Liver (tissue), 9 donors: Measurements from ENCODE around the gene GPHN. TPM values are rescaled to one million over a fixed set of nuclear protein-coding genes. Genes with fewer than 3 reads are reported as not detected.

ENCODE experiments used
- DNase-seq: peaks from one replicate; pipeline ENCODE4 v3.0.0-alpha.2; 2017; ENCODE audit warnings: low spot score
- H3K27ac ChIP-seq, 2 donors: one replicate each; pipeline ENCODE4 v1.7.0; 2013; ENCODE audit warnings: inconsistent platforms in 2 of 2, low read length in 2 of 2, control low read depth in 1 of 2, low read depth in 1 of 2, mild to moderate bottlenecking in 1 of 2
- H3K27me3 ChIP-seq, 4 donors: one replicate each; pipeline versions ENCODE4 v1.6.1 to v1.7.0; 2013; ENCODE audit warnings: low read length in 3 of 4, inconsistent platforms in 1 of 4, mild to moderate bottlenecking in 1 of 4, moderate library complexity in 1 of 4; ENCODE audit not compliant: control insufficient read depth in 4 of 4, insufficient read depth in 4 of 4
- H3K36me3 ChIP-seq, 4 donors: one replicate each; pipeline versions ENCODE4 v1.6.1 to v1.7.0; 2013; ENCODE audit warnings: low read length in 3 of 4, mild to moderate bottlenecking in 3 of 4, low read depth in 1 of 4, moderate library complexity in 1 of 4; ENCODE audit not compliant: control insufficient read depth in 4 of 4, insufficient read depth in 3 of 4
- H3K4me1 ChIP-seq, 4 donors: one replicate each; pipeline versions ENCODE4 v1.6.1 to v1.7.0; 2013; ENCODE audit warnings: low read length in 3 of 4, mild to moderate bottlenecking in 3 of 4, moderate library complexity in 1 of 4; ENCODE audit not compliant: control insufficient read depth in 4 of 4, insufficient read depth in 4 of 4
- H3K4me3 ChIP-seq, 3 donors: one replicate each; pipeline versions ENCODE4 v1.6.1 to v1.7.0; 2013; ENCODE audit warnings: low read length in 3 of 3, control low read depth in 1 of 3, low read depth in 1 of 3, mild to moderate bottlenecking in 1 of 3
- H3K9ac ChIP-seq, 2 donors: one replicate each; pipeline ENCODE4 v1.7.0; 2013; ENCODE audit warnings: low read length in 2 of 2, mild to moderate bottlenecking in 2 of 2, moderate library complexity in 2 of 2, control low read depth in 1 of 2, low read depth in 1 of 2
- H3K9me3 ChIP-seq, 4 donors: one replicate each; pipeline versions ENCODE4 v1.6.1 to v1.7.0; 2013; ENCODE audit warnings: low read length in 3 of 4; ENCODE audit not compliant: control insufficient read depth in 4 of 4
- EGR1 ChIP-seq, 2 donors: IDR thresholded peaks; 2 replicates each; pipeline ENCODE4 v1.6.1; 2016 to 2018; ENCODE audit warnings: antibody characterized with exemption in 2 of 2, low read depth in 2 of 2
- FOXA1 ChIP-seq: IDR thresholded peaks from 2 replicates; pipeline ENCODE4 v1.6.1; 2016; ENCODE audit warnings: antibody characterized with exemption
- FOXA2 ChIP-seq: IDR thresholded peaks from 2 replicates; pipeline ENCODE4 v1.6.1; 2016; ENCODE audit warnings: antibody characterized with exemption
- GABPA ChIP-seq, 2 donors: IDR thresholded peaks in 1 of 2; conservative IDR thresholded peaks in 1 of 2; 2 replicates each; pipeline ENCODE4 v1.6.1; 2016; ENCODE audit warnings: antibody characterized with exemption in 2 of 2, mild to moderate bottlenecking in 1 of 2, moderate library complexity in 1 of 2
- HNF4A ChIP-seq, 2 donors: conservative IDR thresholded peaks; 2 replicates each; pipeline ENCODE4 v1.6.1; 2016; ENCODE audit warnings: antibody characterized with exemption in 2 of 2, mild to moderate bottlenecking in 2 of 2
- HNF4G ChIP-seq: IDR thresholded peaks from 2 replicates; pipeline ENCODE4 v1.6.1; 2016; ENCODE audit warnings: antibody characterized with exemption
- JUND ChIP-seq, 2 donors: IDR thresholded peaks; 2 replicates each; pipeline ENCODE4 v1.6.1; 2016; ENCODE audit warnings: antibody characterized with exemption in 2 of 2
- NR2F2 ChIP-seq: IDR thresholded peaks from 2 replicates; pipeline ENCODE4 v1.6.1; 2016; ENCODE audit warnings: antibody characterized with exemption
- RAD21 ChIP-seq, 2 donors: IDR thresholded peaks; 2 replicates each; pipeline ENCODE4 v1.6.1; 2016; ENCODE audit warnings: antibody characterized with exemption in 2 of 2, mild to moderate bottlenecking in 2 of 2
- RXRA ChIP-seq, 2 donors: IDR thresholded peaks; 2 replicates each; pipeline ENCODE4 v1.6.1; 2017 to 2018; ENCODE audit warnings: antibody characterized with exemption in 2 of 2, mild to moderate bottlenecking in 1 of 2
- SP1 ChIP-seq: IDR thresholded peaks from 2 replicates; pipeline ENCODE4 v1.6.1; 2018; ENCODE audit warnings: antibody characterized with exemption, mild to moderate bottlenecking
- TAF1 ChIP-seq: conservative IDR thresholded peaks from 2 replicates; pipeline ENCODE4 v1.6.1; 2016; ENCODE audit warnings: antibody characterized with exemption, mild to moderate bottlenecking
- YY1 ChIP-seq: IDR thresholded peaks from 2 replicates; pipeline ENCODE4 v1.6.1; 2016; ENCODE audit warnings: antibody characterized with exemption, mild to moderate bottlenecking
- WGBS: extraction: QIAGEN DNeasy Blood & Tissue Kit; methylation state at CpG from one replicate; pipeline ENCODE4 v1.1.7; 2013; 5-methylcytosine and 5-hydroxymethylcytosine counted together
- polyA plus RNA-seq, 2 donors: library from polyadenylated mRNA; stranded (reverse) in 1 of 2; unstranded in 1 of 2; fragments of 200-250 nt in 1 of 2; fragments of >200 nt in 1 of 2; fragmentation: Nextera tagmentation in 1 of 2; extraction: Ambion mirVana in 1 of 2; gene quantifications; one replicate each; pipeline versions ENCODE4 v1.2.1 to v1.2.3, GENCODE V29; 2013 to 2015
- total RNA-seq, 2 donors: library from RNA; depleted of rRNA; stranded (reverse); fragments of >200 nt; gene quantifications; one replicate each; pipeline ENCODE4 v1.2.3, GENCODE V29; 2014
- TF ChIP-seq, protein P1 (sequence below): IDR thresholded peaks from 2 replicates; pipeline ENCODE4 v1.6.1; 2016; ENCODE audit warnings: antibody characterized with exemption, mild to moderate bottlenecking
- TF ChIP-seq, protein P2 (sequence below): IDR thresholded peaks from 2 replicates; pipeline ENCODE4 v1.6.1; 2016; ENCODE audit warnings: antibody characterized with exemption
- TF ChIP-seq, protein P3 (sequence below): IDR thresholded peaks from 2 replicates; pipeline ENCODE4 v1.6.1; 2016; ENCODE audit warnings: antibody characterized with exemption
- TF ChIP-seq, protein P4 (sequence below): IDR thresholded peaks from 2 replicates; pipeline ENCODE4 v1.6.1; 2016; ENCODE audit warnings: antibody characterized with exemption
- TF ChIP-seq, protein P5 (sequence below): fragments of 150-350 bp; IDR thresholded peaks from 2 replicates; pipeline ENCODE4 v1.5.1; 2017; ENCODE audit warnings: improper control_type of control experiment, low read depth, low read length; ENCODE audit not compliant: missing input control
- donor health status: healthy.
- donor health status: healthy.
- donor health status: healthy.
- donor health status: healthy.
- donor health status: healthy.

GPHN gene
- total and polyA plus RNA-seq, 4 donors: 18.4 to 76.4 (median 47.4) TPM

DNA sequence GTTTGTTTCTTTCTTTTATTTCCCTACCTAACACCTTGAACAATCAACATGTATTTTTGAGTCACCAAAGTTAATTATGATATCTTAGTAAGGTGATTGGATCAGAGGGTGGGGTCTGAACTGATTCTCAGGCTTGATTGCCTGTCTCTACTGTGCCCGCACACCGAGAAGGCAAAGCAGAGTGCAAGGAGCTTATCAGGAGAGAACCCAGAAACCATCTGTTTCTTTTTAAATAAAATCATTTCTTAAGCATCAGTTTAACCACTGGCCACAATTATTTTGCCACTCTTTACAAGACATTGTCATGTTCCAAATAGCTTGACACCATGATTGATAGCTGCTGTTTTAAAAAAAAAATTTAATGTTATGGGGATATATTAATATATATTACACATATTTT, 684.4 kb downstream of the GPHN start:
- no peak overlapping the region for H3K9ac ChIP-seq
- 94% methylated on average over 2 of the region's 2 CpGs for WGBS
- DNase-seq: no peak
- no peak for TF ChIP-seq HNF4A (conservative IDR thresholded peaks at IDR 0.05)
- TF ChIP-seq EGR1 (IDR thresholded peaks at IDR 0.05; ENCODE audit: low read depth in 2 of 2): no peak
- TF ChIP-seq NR2F2: no peak
- TF ChIP-seq SP1: no peak
- TF ChIP-seq TAF1: no peak
- TF ChIP-seq, protein P1, sequence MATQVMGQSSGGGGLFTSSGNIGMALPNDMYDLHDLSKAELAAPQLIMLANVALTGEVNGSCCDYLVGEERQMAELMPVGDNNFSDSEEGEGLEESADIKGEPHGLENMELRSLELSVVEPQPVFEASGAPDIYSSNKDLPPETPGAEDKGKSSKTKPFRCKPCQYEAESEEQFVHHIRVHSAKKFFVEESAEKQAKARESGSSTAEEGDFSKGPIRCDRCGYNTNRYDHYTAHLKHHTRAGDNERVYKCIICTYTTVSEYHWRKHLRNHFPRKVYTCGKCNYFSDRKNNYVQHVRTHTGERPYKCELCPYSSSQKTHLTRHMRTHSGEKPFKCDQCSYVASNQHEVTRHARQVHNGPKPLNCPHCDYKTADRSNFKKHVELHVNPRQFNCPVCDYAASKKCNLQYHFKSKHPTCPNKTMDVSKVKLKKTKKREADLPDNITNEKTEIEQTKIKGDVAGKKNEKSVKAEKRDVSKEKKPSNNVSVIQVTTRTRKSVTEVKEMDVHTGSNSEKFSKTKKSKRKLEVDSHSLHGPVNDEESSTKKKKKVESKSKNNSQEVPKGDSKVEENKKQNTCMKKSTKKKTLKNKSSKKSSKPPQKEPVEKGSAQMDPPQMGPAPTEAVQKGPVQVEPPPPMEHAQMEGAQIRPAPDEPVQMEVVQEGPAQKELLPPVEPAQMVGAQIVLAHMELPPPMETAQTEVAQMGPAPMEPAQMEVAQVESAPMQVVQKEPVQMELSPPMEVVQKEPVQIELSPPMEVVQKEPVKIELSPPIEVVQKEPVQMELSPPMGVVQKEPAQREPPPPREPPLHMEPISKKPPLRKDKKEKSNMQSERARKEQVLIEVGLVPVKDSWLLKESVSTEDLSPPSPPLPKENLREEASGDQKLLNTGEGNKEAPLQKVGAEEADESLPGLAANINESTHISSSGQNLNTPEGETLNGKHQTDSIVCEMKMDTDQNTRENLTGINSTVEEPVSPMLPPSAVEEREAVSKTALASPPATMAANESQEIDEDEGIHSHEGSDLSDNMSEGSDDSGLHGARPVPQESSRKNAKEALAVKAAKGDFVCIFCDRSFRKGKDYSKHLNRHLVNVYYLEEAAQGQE: no peak
- TF ChIP-seq, protein P2, sequence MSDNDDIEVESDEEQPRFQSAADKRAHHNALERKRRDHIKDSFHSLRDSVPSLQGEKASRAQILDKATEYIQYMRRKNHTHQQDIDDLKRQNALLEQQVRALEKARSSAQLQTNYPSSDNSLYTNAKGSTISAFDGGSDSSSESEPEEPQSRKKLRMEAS: no peak
- TF ChIP-seq YY1: no peak
- TF ChIP-seq JUND (IDR thresholded peaks at IDR 0.05): no peak
- no peak for TF ChIP-seq GABPA (IDR thresholded peaks at IDR 0.05 in 1 of 2, conservative IDR thresholded peaks at IDR 0.05 in 1 of 2)
- TF ChIP-seq, protein P3, sequence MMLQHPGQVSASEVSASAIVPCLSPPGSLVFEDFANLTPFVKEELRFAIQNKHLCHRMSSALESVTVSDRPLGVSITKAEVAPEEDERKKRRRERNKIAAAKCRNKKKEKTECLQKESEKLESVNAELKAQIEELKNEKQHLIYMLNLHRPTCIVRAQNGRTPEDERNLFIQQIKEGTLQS: no peak
- no peak for TF ChIP-seq RXRA (IDR thresholded peaks at IDR 0.05)
- TF ChIP-seq RAD21 (IDR thresholded peaks at IDR 0.05): no peak
- TF ChIP-seq, protein P4, sequence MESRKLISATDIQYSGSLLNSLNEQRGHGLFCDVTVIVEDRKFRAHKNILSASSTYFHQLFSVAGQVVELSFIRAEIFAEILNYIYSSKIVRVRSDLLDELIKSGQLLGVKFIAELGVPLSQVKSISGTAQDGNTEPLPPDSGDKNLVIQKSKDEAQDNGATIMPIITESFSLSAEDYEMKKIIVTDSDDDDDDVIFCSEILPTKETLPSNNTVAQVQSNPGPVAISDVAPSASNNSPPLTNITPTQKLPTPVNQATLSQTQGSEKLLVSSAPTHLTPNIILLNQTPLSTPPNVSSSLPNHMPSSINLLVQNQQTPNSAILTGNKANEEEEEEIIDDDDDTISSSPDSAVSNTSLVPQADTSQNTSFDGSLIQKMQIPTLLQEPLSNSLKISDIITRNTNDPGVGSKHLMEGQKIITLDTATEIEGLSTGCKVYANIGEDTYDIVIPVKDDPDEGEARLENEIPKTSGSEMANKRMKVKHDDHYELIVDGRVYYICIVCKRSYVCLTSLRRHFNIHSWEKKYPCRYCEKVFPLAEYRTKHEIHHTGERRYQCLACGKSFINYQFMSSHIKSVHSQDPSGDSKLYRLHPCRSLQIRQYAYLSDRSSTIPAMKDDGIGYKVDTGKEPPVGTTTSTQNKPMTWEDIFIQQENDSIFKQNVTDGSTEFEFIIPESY: no peak
- no peak for TF ChIP-seq FOXA2
- TF ChIP-seq HNF4G: no peak
- no peak for TF ChIP-seq FOXA1
- TF ChIP-seq, protein P5, sequence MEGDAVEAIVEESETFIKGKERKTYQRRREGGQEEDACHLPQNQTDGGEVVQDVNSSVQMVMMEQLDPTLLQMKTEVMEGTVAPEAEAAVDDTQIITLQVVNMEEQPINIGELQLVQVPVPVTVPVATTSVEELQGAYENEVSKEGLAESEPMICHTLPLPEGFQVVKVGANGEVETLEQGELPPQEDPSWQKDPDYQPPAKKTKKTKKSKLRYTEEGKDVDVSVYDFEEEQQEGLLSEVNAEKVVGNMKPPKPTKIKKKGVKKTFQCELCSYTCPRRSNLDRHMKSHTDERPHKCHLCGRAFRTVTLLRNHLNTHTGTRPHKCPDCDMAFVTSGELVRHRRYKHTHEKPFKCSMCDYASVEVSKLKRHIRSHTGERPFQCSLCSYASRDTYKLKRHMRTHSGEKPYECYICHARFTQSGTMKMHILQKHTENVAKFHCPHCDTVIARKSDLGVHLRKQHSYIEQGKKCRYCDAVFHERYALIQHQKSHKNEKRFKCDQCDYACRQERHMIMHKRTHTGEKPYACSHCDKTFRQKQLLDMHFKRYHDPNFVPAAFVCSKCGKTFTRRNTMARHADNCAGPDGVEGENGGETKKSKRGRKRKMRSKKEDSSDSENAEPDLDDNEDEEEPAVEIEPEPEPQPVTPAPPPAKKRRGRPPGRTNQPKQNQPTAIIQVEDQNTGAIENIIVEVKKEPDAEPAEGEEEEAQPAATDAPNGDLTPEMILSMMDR: no peak
- H3K9me3 ChIP-seq: no peaks in the 10 kb centered on the region
- no peak overlapping the region for H3K27ac ChIP-seq
- no peaks in the 10 kb centered on the region for H3K4me1 ChIP-seq
- no peaks in the 10 kb centered on the region for H3K27me3 ChIP-seq
- no peak overlapping the region for H3K4me3 ChIP-seq
- H3K36me3 ChIP-seq: peaks cover 0 to 1% (median 0%) of the 10 kb centered on the region in 4 donors
